ENCODE measurements around the gene NAGPA.

Gene NAGPA

DNA sequence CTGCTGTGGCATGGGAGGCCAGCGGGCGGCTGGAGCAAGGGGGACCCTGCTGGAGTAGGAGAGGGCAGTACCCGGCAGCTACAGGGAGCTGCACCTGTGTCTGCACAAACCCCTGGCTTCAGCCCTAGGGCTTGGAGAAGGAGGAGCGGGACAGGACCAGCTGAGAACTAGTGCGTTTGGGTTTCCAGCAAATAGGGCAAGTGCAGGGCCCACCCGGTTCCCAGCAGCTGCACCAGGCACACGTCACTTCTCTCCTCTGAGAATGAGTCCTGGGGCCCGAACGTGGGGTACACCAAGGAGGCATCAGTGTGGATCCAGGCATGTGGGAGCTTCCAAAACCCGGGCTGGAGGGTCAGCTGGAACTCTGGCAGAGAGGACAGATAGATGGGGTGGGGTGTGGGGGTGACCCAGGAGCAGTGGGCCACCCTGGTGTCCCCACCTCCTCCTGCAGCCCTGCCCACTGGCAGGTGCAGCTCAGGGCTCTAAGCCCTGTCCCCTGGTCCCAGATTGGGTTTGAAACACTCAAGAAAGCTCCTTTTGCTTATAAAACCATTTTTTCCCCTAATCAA lies 26.4 kb upstream of the NAGPA start:
- TF ChIP-seq, protein P1, sequence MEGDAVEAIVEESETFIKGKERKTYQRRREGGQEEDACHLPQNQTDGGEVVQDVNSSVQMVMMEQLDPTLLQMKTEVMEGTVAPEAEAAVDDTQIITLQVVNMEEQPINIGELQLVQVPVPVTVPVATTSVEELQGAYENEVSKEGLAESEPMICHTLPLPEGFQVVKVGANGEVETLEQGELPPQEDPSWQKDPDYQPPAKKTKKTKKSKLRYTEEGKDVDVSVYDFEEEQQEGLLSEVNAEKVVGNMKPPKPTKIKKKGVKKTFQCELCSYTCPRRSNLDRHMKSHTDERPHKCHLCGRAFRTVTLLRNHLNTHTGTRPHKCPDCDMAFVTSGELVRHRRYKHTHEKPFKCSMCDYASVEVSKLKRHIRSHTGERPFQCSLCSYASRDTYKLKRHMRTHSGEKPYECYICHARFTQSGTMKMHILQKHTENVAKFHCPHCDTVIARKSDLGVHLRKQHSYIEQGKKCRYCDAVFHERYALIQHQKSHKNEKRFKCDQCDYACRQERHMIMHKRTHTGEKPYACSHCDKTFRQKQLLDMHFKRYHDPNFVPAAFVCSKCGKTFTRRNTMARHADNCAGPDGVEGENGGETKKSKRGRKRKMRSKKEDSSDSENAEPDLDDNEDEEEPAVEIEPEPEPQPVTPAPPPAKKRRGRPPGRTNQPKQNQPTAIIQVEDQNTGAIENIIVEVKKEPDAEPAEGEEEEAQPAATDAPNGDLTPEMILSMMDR (IDR thresholded peaks at IDR 0.05; ENCODE audit: low read depth, low read length, missing control alignments), result no peak

DNA sequence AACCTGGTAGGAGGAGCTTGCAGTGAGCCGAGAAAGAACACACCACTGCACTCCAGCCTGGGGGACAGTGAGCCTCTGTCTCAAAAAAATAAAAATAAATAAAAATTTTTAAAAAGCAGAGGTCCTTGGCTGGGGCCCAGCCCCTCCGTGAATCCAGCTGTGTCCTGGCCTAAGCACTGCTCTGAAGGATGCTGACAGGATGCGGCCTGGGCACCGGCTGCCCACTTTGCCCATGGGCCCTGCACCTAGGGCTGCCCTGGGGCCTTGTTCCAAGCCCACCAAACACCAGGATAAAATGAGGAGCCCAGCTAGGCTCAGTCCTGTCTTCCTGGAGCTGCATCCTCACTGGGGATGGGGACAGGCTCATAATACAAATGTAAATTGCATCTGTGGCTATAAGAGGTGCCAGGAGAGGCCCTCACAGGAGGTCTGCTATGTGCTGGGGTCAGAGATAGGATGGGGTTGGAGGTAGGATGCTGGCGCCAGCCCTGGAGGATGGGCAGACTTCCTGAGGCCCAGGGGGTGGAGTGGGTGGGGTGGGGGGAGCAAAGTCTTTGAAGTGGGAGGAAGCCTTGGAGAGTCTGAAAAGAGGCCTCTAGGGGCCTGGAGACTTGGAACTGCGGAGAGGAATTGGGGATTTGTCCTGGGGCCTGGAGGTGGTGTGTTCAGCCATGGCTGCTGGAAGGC lies 25.8 kb upstream of the NAGPA start:
- TF ChIP-seq, protein P1 (IDR thresholded peaks at IDR 0.05; ENCODE audit: low read depth, low read length, missing control alignments), result no peak
- DNase-seq (ENCODE audit: extremely low read depth, low read depth), result no peak
- no peak overlapping the region for H3K4me3 ChIP-seq (replicated peaks; ENCODE audit: low read depth, low read length)

More for the DNA sequence above, 26.4 kb upstream of the NAGPA start:
- DNase-seq (ENCODE audit: extremely low read depth, low read depth), result no peak
- no peak overlapping the region for H3K4me3 ChIP-seq (replicated peaks; ENCODE audit: low read depth, low read length)

DNA sequence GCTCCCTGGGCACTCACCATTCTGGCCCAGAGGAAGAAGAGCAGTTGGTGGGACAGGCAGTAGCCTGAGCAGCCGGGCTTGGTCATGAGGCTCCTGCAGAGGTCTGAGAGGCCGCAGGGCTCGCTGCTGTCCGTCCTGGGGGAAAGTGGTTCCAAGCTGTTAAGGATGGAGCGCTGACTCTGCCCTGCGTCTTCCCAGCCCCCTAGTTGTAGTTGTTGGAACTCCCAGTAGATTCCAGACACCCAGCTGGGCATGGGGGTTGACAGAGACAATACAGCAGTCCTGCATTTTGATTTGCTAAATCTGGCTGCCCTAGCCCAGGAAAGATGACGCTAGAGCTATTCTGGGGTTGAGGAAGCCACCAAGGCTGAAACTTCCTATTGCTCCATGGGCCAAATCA lies 24.7 kb upstream of the NAGPA start:
- TF ChIP-seq, protein P1 (IDR thresholded peaks at IDR 0.05; ENCODE audit: low read depth, low read length, missing control alignments), result peak; percentile 46
- no peak for DNase-seq (ENCODE audit: extremely low read depth, low read depth)
- H3K4me3 ChIP-seq (replicated peaks; ENCODE audit: low read depth, low read length), result no peak overlapping the region

DNA sequence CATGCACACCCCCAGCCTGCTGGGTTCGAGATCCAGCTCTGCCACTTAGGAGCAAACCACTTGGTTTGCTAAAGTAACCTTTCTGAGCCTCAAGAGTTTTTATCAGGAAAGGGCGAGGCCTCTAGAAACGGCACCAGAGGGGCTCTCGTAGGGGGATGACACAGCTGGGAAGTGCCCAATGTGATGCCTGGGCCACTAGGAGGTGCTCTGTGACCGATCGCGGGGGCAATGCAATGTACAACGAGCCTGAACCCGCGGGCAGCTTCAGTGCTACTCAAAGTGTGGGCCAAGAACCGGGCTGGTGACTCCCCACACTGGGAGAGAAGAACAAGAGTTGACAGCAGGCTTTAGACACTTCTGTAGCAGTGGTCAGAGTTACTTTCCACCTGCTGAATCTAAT lies 22.6 kb upstream of the NAGPA start:
- no peak overlapping the region for H3K4me3 ChIP-seq (replicated peaks; ENCODE audit: low read depth, low read length)
- no peak for DNase-seq (ENCODE audit: extremely low read depth, low read depth)
- TF ChIP-seq, protein P1 (IDR thresholded peaks at IDR 0.05; ENCODE audit: low read depth, low read length, missing control alignments), result peak; percentile 67

DNA sequence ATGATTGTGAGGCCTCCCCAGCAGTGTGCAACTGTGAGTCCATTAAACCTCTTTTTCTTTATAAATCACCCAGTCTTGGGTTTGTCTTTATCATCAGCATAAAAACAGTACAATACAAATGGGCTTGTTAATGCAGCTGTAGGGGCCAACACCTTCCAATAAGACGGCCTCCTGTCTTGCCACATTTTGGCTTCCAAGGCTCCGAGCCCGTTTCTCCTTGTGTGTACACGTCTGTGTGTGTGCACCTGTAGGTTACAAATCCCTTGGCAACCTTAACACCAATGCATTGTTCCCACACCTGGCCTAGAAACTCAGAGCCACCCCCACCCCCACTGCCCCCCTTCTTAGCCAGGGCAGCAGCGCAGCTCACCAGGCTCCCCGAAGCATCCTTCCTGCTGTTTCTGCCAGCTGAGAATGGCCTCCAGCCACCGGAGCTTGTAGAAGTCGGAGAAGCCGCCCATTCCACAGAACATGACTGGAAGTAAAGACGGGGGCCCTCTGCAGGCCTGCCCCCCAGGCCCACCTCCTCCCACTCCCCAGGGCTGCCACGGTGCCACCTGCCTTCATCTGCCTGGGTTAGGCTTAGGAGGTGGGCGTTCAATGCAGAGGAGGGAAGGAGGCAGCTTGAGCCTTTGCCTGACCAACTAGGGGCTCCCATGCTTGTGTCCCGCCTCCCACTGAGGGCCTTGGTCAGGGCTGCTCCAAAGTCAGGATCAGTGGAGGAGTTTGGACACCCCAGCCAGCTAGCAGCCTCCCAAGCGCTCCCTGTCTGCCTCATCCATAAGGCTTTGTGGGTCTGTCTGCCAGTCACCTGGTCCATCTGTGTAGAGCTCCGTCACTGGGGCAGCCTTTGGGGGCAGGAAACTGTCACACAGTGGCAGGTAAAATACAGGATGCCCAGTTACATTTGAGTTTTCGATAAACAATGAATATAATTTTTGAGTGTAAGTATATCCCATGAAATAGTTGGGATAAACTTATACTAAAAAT lies 21.4 kb upstream of the NAGPA start:
- no peak overlapping the region for H3K4me3 ChIP-seq (replicated peaks; ENCODE audit: low read depth, low read length)
- DNase-seq (ENCODE audit: extremely low read depth, low read depth), result no peak
- TF ChIP-seq, protein P1 (IDR thresholded peaks at IDR 0.05; ENCODE audit: low read depth, low read length, missing control alignments), result no peak

DNA sequence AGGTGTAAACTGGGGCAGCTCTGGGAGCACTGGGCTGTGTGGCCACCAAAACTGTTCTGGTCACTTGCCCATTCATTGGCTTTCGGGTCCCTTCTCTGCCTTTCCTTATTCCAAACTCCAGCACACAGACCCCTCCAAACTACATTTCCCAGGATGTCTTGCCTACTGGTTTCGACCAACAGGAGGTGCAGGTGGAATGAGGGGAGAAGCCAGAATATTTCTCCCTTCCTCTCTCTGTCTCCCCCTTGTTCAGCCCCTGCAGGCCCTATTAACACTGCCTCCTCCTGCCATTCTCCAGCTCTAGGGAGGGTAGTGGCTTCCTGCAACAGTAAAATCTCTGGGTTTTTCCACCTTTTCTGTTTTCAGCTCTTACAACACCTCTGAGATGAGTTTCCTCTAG lies 13.2 kb upstream of the NAGPA start:
- TF ChIP-seq, protein P1 (IDR thresholded peaks at IDR 0.05; ENCODE audit: low read depth, low read length, missing control alignments), result no peak
- H3K4me3 ChIP-seq (replicated peaks; ENCODE audit: low read depth, low read length), result no peak overlapping the region

More for the DNA sequence above, 13.2 kb upstream of the NAGPA start:
- no peak for DNase-seq (ENCODE audit: extremely low read depth, low read depth)

Measured in HFF-Myc (cell line).